HCT116 (cell line): Measurements from ENCODE around the gene SMIM44. TPM values are rescaled to one million over a fixed set of nuclear protein-coding genes. Genes with fewer than 3 reads are reported as not detected.

Experiments
- ATAC-seq: fragments of 200-7000 bp; cut with Tn5 transposase; 2 replicates; pipeline ENCODE4 v1.9.1; 2020; ENCODE audit warnings: mild to moderate bottlenecking, moderate library complexity
- BruUV-seq: library from RNA; stranded (reverse); fragments of 400-500 nt; replicated peaks from 2 replicates; lab custom pipeline; 2021; lab: Mats Ljungman, UMichigan
- CTCF ChIA-PET: fragments of 300-600 bp; sonication (Branson Sonifier 250); formaldehyde crosslinking; loops from one replicate; lab custom pipeline; 2021; ENCODE audit warnings: antibody characterized with exemption; lab: Charles Lee
- POLR2A ChIA-PET: fragments of 300-600, 350-600 bp; sonication (Branson Sonifier 250); formaldehyde crosslinking; loops from one replicate; lab custom pipeline; 2021; ENCODE audit warnings: antibody characterized with exemption; lab: Charles Lee
- RAD21 ChIA-PET, 2 experiments: fragments of 300-600 bp; sonication (Branson Sonifier 250); formaldehyde crosslinking; loops; one replicate each; lab custom pipeline; 2023; ENCODE audit warnings: low total read pairs in 2 of 2; ENCODE audit not compliant: uncharacterized antibody in 2 of 2, unreplicated experiment in 2 of 2, low non-redundant PET in 1 of 2; lab: Charles Lee
- DNase-seq: peaks from one replicate; pipeline ENCODE4 v3.0.0-alpha.2; 2010; ENCODE audit warnings: low read depth, low spot score
- H2AFZ ChIP-seq: fragments of 200-600 bp; shearing (Covaris generic), sonication (generic); 2 replicates; pipeline ENCODE4 v1.6.1; 2017; ENCODE audit warnings: low read depth, mixed run types, mixed read lengths, antibody characterized with exemption, low read length; ENCODE audit not compliant: poor library complexity, severe bottlenecking
- H3K27ac ChIP-seq: 2 replicates; pipeline ENCODE4 v1.5.1; 2012; ENCODE audit warnings: low read depth, low read length
- H3K27me3 ChIP-seq: fragments of 200-600 bp; sonication (generic); 2 replicates; pipeline ENCODE4 v1.6.1; 2016; ENCODE audit warnings: mixed run types, low read length, mixed read lengths; ENCODE audit not compliant: insufficient read depth
- H3K36me3 ChIP-seq, 2 experiments: fragments of 200-500 bp in 1 of 2; fragments of 200-600 bp in 1 of 2; sonication (Bioruptor generic) in 1 of 2; sonication (generic) in 1 of 2; 2 replicates each; pipeline versions ENCODE4 v1.5.1 to v1.6.1; 2014 to 2016; ENCODE audit warnings: low read length in 2 of 2, inconsistent platforms in 1 of 2, mixed read lengths in 1 of 2, mixed run types in 1 of 2; ENCODE audit not compliant: insufficient read depth in 2 of 2, control insufficient read depth in 1 of 2
- H3K4me1 ChIP-seq, 2 experiments: fragments of 200-600 bp in 1 of 2; sonication (generic) in 1 of 2; 2 replicates each; pipeline versions ENCODE4 v1.5.1 to v1.6.1; 2012 to 2017; ENCODE audit warnings: low read length in 2 of 2, inconsistent platforms in 1 of 2, mild to moderate bottlenecking in 1 of 2, mixed read lengths in 1 of 2, mixed run types in 1 of 2, moderate library complexity in 1 of 2; ENCODE audit not compliant: insufficient read depth in 2 of 2, control insufficient read depth in 1 of 2
- H3K4me2 ChIP-seq: fragments of 200-600 bp; sonication (generic); 2 replicates; pipeline ENCODE4 v1.6.1; 2017; ENCODE audit warnings: mixed run types, low read length, mixed read lengths
- H3K4me3 ChIP-seq, 2 experiments: fragments of 200-600 bp in 1 of 2; sonication (generic) in 1 of 2; replicated peaks in 1 of 2; 2 replicates each; pipeline ENCODE4 v1.5.1; 2011 to 2016; ENCODE audit warnings: low read length in 2 of 2, control low read depth in 1 of 2, low read depth in 1 of 2, mild to moderate bottlenecking in 1 of 2, mixed read lengths in 1 of 2, mixed run types in 1 of 2
- H3K79me2 ChIP-seq: fragments of 200-600 bp; sonication (generic); 2 replicates; pipeline ENCODE4 v1.6.1; 2017; ENCODE audit warnings: mild to moderate bottlenecking, mixed run types, low read length, moderate library complexity, mixed read lengths; ENCODE audit not compliant: insufficient read depth
- H3K9ac ChIP-seq: fragments of 200-600 bp; sonication (generic); 2 replicates; pipeline ENCODE4 v1.6.1; 2016; ENCODE audit warnings: low read length, mixed read lengths
- H3K9me2 ChIP-seq: fragments of 200-600 bp; sonication (generic), shearing (Covaris generic); 2 replicates; pipeline ENCODE4 v1.6.1; 2017; ENCODE audit warnings: mixed run types, mild to moderate bottlenecking, moderate library complexity; ENCODE audit not compliant: insufficient read depth
- H3K9me3 ChIP-seq, 2 experiments: fragments of 200-500 bp in 1 of 2; fragments of 200-600 bp in 1 of 2; sonication (Bioruptor generic) in 1 of 2; sonication (generic) in 1 of 2; 2 replicates each; pipeline ENCODE4 v1.6.1; 2014 to 2017; ENCODE audit warnings: low read length in 2 of 2, mixed read lengths in 2 of 2, inconsistent platforms in 1 of 2, low read depth in 1 of 2, mild to moderate bottlenecking in 1 of 2, mixed run types in 1 of 2, moderate library complexity in 1 of 2; ENCODE audit not compliant: control insufficient read depth in 1 of 2, insufficient read depth in 1 of 2
- H4K20me1 ChIP-seq: fragments of 200-600 bp; sonication (generic), shearing (Covaris generic); 2 replicates; pipeline ENCODE4 v1.6.1; 2017; ENCODE audit warnings: mixed run types, mild to moderate bottlenecking, moderate library complexity; ENCODE audit not compliant: insufficient read depth
- ATF3 ChIP-seq: IDR thresholded peaks from 2 replicates; pipeline ENCODE4 v1.6.1; 2012
- CBX3 ChIP-seq: IDR thresholded peaks from 2 replicates; pipeline ENCODE4 v1.6.1; 2012; ENCODE audit warnings: low read depth
- FOSL1 ChIP-seq: IDR thresholded peaks from 2 replicates; pipeline ENCODE4 v1.6.1; 2012; ENCODE audit warnings: low read depth
- JUND ChIP-seq: IDR thresholded peaks from 2 replicates; pipeline ENCODE4 v1.6.1; 2012
- POLR2A ChIP-seq: IDR thresholded peaks from 2 replicates; pipeline ENCODE4 v1.7.0; 2011; ENCODE audit warnings: borderline replicate concordance; ENCODE audit not compliant: insufficient read depth, insufficient read length; ENCODE audit errors: extremely low read depth
- POLR2AphosphoS5 ChIP-seq: IDR thresholded peaks from 2 replicates; pipeline ENCODE4 v1.6.1; 2011; ENCODE audit warnings: mild to moderate bottlenecking, low read depth, low read length, moderate library complexity
- SRF ChIP-seq: IDR thresholded peaks from 2 replicates; pipeline ENCODE4 v1.6.1; 2012; ENCODE audit warnings: low read depth
- intact Hi-C: fragments of 100-400 bp; cut with micrococcal nuclease; formaldehyde crosslinking; loops from 2 replicates; pipeline ENCODE4 v1.10.0; 2022
- total RNA-seq: library from RNA; stranded (reverse); gene quantifications from one replicate; pipeline ENCODE4 v1.2.1, GENCODE V29; 2021; ENCODE audit not compliant: unreplicated experiment

Gene SMIM44
- total RNA-seq, 1 experiment from 2014 or later: not detected

DNA sequence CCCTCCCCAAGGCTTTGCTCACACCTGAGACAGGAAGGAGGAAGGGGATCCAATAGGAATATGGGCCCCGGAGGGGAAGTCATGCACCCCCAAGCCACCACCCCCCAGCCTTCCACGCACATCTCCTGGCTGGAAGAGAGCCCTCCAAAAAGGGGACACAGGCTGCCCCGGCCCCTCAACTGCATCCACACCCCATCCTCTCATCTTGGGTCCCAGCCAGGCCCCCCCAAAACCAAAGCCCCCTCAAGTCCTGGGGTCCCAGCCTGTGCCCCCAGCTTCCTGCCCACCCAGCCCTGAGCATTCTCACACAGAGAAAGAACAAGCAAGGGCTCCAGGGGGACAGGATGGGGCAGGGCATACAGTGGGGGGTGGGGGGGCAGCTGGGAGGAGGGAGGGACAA is 15.0 kb downstream of the SMIM44 start:
- Histone ChIP-seq H3K4me1 (no peaks in the 10 kb centered on the region), H3K9me2 (no peaks in the 10 kb centered on the region), H3K27ac (no peak overlapping the region), H3K27me3 (no peaks in the 10 kb centered on the region), H3K79me2 (no peaks in the 10 kb centered on the region), H3K9ac (no peak overlapping the region), H3K9me3 (no peaks in the 10 kb centered on the region; a peak in 1 of 4 replicates), H4K20me1 (no peaks in the 10 kb centered on the region), H3K4me3 (no peak overlapping the region), H2AFZ (no peak overlapping the region), H3K36me3 (no peaks in the 10 kb centered on the region), H3K4me2 (no peak overlapping the region)
- no peak for ATAC-seq
- no peak for DNase-seq
- ChIA-PET CTCF (interaction anchor here (1.3 kb wide), 1 partner anchor 17 kb away, joined by 3 read pairs; no protein-coding TSS in a partner anchor), RAD21 (no interaction called here), POLR2A (no interaction called here)
- TF ChIP-seq SRF: no peak
- no TSS peak for BruUV-seq
- intact Hi-C loops: no loop called here

DNA sequence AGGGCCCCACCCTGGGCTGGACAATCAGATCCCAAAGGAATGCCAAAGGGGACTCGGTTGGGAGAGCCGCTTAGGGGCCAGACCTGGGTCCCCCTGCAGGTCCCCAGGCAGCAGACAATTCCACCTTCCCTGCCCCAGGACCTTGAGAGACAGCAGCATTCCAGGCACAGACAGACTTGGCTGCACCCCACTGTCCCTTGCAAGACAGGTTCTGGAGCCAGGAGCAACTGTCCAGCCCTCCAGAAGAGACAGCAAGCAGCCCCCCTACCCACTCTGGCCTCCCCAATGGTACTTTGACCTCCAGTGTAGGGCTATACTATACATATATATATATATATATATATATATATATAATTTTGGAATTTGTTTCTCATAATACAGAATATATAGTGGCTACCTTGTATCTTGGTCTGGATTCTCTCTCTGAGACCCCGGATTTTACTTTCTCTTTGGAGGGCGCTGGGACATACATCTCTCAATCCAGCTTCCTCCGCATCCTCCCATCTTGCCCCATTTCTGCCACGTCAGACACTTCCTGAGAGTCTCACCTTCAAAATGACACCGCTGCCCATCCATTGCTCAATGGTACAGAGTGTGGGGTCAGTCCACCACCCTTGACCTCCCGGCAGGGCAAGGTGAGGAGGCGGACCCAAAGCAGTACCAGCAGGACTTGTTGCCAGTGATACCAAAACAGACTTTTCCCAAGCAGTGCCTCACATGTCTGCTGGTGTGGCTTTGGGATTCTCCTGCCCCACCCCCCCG is 15.6 kb downstream of the SMIM44 start:
- H3K4me2 ChIP-seq: no peak overlapping the region
- no peaks in the 10 kb centered on the region for H3K4me1 ChIP-seq
- no peak for TF ChIP-seq ATF3
- no peak for TF ChIP-seq POLR2AphosphoS5
- TF ChIP-seq FOSL1: no peak
- peak; percentile 43; the same call in 1 of the 2 replicates for TF ChIP-seq CBX3
- no peak for TF ChIP-seq POLR2A
- no peak for TF ChIP-seq JUND
- ATAC-seq (no peak), DNase-seq (no peak)
- no peaks in the 10 kb centered on the region for H3K79me2 ChIP-seq
- no peak overlapping the region for H3K9ac ChIP-seq
- H3K27me3 ChIP-seq: no peaks in the 10 kb centered on the region
- intact Hi-C loops: no loop called here
- no peaks in the 10 kb centered on the region for H4K20me1 ChIP-seq
- RAD21 ChIA-PET: no interaction called here
- CTCF ChIA-PET: no interaction called here
- BruUV-seq: no TSS peak
- H3K9me3 ChIP-seq: no peaks in the 10 kb centered on the region; a peak in 1 of 4 replicates
- H3K36me3 ChIP-seq: peaks cover 3 to 5% of the 10 kb centered on the region in 2 experiments; a peak in 2 of 4 replicates
- H3K9me2 ChIP-seq: no peaks in the 10 kb centered on the region
- no peak overlapping the region for H3K27ac ChIP-seq
- POLR2A ChIA-PET: no interaction called here
- no peak overlapping the region for H3K4me3 ChIP-seq
- H2AFZ ChIP-seq: no peak overlapping the region
